HG03432 (cell line): Measurements from ENCODE around the gene METRNL.
"Not testable (repeated sequence)": the region's sequence is repeated elsewhere in the genome, so short reads cannot be mapped to it uniquely, and the experiment has no call there.

Experiments used
- ATAC-seq: cut with Tn5 transposase; IDR thresholded peaks from one replicate; pipeline ENCODE4 v1.9.1; 2021; ENCODE audit warnings: mild to moderate bottlenecking, moderate library complexity; ENCODE audit not compliant: unreplicated experiment

METRNL gene

GRCh38 chr17:83134456-83134855 lies 55.0 kb downstream of the METRNL start:
- not testable (repeated sequence) for ATAC-seq

- no peak for ATAC-seq
These were observed 56.3 kb downstream of the METRNL start for GRCh38 chr17:83135692-83136091.

GRCh38 chr17:83136156-83136555 lies 56.7 kb downstream of the METRNL start:
- no peak for ATAC-seq

GRCh38 chr17:83136931-83137330 lies 57.5 kb downstream of the METRNL start:
- no peak for ATAC-seq

- no peak for ATAC-seq
These were observed 58.1 kb downstream of the METRNL start for GRCh38 chr17:83137523-83137922.

- ATAC-seq, result no peak
These were observed 59.4 kb downstream of the METRNL start for GRCh38 chr17:83138820-83139219.

GRCh38 chr17:83139541-83140248 lies 60.3 kb downstream of the METRNL start:
- ATAC-seq, result not testable (repeated sequence)

- ATAC-seq, result not testable (repeated sequence)
These were observed 60.8 kb downstream of the METRNL start for GRCh38 chr17:83140249-83140566.

- no peak for ATAC-seq
These were observed 63.2 kb downstream of the METRNL start for GRCh38 chr17:83142619-83143018.

GRCh38 chr17:83143817-83144231 lies 64.4 kb downstream of the METRNL start:
- ATAC-seq, result no peak
